GM19023 (cell line): ENCODE data around the gene MCMBP.
"Not testable (repeated sequence)": the region's sequence is repeated elsewhere in the genome, so short reads cannot be mapped to it uniquely, and the experiment has no call there.

Experiments used
- ATAC-seq: cut with Tn5 transposase; IDR thresholded peaks from one replicate; pipeline ENCODE4 v1.9.1; 2021; ENCODE audit warnings: mild to moderate bottlenecking, moderate library complexity; ENCODE audit not compliant: unreplicated experiment

Gene MCMBP

DNA sequence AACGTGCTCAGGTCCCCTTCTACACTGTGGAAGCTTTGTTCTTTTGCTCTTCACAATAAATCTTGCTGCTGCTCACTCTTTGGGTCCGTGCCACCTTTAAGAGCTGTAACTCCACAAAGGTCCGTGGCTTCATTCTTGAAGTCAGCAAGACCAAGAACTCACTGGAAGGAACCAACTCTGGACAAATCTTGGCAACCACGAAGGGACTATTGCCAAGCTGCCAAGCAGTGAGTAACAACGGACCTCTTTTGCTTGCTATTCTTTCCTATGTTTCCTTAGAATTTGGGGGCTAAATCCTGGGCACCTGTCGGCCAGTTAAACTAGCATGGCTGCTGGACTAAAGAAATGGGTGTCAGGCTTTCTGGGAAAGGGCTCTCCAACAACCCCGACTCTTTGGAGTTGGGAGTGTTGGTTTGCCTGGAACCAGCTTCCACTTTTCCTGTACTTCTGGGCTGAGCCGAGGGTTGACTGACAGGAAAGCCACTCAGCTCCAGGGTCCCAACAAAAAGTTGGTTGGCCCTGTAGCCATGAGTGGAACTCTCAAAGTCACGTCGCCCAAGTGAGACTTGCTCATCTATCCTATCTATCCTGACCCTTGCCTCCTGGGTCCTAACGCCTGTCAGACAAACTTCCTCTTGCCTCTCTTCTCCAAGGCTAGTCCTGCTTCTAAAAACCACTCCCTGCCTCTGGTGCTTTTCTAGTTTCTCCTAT is 11.4 kb upstream of the MCMBP start:
- not testable (repeated sequence) for ATAC-seq

DNA sequence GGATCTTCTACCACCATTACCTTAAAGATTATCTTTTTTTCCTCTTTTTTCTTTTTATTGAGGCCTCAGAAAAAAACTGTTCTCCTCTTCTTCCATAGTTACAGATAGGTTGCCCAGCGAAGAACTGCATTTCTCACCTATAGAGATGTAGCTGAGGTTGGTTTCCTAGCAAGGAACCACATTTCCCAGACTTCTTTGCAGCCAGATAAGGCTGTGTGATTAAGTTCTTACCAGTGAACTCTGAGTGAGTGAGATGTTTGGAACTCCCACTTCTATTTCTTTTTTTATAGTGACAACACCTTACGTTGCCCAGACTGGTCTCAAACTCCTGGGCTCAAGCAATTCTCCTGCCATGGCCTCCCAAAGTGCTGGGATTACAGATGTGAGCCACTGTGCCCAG is 5.9 kb upstream of the MCMBP start:
- ATAC-seq: no peak

DNA sequence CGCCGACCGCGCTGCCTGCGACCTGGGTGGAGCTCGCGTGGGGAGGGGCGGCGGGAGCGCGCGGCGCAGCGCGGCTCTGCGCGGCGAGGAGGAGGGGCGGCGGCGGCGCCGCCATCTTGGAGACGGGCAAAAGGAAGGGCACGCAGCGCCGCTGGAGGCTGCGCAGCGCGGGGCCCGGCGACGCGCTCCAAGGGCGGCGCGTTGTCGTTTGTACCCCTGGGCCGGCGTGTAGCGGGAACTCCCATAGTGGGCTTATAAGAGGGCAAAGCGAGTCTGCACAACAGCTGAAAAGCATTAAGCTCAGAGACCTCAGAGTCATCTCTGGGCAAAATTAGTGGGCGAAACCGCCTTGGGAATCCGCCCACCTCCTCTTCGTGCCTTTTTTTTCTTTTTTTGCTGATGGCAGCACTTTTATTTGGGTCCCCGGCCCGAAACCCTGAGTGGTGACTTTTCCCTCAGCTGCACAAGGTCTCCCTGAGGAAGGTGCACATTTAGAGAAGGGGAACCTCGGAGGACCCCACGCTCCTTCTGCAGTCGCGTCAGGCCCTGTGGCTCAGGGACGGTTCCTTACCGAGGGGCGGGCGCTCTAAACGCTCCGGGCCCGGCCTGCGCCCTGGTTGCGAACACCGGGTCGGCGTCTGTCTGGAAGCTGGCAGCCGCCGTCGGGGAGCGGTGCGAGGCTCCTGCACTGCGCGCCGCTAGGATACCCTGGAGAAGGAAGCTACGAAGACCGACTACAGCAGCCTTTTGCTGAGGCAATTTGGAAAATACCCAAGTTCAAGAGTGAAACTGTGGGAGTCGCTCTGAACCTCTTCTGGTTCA is 428 bp upstream of the MCMBP start:
- ATAC-seq: peak; percentile 88

DNA sequence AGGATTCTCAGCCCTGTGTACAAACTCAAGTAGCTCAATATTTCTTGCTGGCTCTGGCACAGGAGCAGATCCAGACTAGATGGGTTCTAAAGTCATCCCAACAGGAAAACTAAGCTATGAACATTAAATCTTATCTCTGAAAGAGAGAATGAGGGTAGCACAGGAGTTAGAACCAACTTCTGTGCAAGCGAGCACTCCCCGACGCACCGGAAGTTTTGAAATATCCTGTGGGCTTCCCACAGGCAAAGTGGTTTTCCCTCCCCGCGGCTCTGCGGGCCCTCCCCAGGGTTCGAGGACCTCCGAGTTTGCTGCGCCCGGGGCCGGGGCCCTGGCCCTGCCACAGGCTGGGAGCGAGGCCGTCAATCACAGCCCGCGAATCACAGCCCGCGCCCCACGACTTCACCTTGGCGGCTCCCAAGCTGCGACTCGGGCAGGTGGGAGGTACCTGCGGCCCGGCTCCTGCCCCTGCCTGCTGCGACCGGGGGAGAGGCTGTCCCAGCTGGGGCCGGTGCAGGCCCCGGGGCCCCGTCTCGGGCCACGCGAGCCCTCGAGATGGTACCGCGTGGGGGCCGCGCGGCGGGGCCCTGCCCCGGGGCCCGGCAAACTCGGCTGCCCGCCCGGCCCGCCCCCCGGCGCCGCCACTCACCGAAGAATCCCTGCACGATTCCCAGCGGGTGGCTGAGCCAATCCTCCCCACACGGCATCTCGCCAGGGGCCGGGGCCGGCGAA is 598 bp downstream of the MCMBP start:
- peak; percentile 28 for ATAC-seq

DNA sequence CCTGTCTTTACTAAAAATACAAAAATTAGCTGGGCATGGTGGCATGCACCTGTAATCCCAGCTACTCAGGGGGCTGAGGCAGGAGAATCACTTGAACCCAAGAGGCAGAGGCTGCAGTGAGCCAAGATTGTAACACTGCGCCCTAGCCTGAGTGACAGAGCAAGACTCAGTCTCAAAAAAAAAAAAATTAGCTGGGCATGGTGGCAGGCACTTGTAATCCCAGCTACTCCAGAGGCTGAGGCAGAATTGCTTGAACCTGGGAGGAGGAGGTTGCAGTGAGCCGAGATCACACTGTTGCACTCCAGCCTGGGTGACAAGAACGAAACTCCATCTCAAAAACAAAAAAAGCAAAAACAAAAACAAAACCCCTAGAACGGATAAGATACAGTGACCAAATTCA is 3.2 kb downstream of the MCMBP start:
- not testable (repeated sequence) for ATAC-seq

DNA sequence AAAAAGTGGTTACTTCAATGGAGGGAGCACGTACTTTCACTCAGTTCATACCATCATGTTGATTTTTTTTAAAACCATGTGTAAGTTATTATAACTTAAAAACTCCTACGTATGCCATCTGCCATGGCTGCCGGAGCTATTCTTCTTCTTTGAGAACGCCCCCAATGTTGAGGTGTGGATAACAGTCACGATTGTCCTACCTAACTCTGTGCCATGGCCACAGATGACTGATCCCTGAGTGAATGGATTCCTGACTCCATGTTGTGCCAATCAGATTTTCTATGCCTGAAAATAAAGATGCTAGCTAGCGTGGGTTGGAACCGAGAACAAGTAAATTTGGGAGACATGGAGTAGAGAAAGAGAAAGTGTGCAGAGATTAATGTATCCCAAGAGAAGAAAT is 5.3 kb downstream of the MCMBP start:
- ATAC-seq: no peak

DNA sequence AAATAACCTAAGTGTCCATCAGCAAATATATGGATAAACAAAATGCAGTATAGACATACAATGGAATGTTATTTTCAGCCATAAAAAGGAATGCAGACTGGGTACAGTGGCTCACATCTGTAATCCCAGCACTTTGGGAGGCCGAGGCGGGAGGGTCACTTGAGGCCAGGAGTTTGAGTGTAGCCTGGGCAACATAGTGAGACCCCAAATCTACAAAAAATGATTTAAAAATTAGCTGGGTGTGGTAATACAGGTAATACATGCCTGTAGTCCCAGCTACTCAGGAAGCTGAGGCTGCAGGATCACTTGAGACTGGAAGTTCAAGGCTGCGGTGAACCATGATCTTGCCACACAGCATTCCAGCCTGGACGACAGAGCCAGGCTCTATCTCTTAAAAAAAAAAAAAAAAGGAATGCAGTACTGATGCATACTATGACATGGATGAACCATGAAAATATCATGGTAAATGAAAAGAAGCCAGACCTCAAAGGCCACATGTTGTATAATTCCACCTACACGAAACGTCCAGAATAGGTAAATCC is 6.9 kb downstream of the MCMBP start:
- ATAC-seq: no peak

DNA sequence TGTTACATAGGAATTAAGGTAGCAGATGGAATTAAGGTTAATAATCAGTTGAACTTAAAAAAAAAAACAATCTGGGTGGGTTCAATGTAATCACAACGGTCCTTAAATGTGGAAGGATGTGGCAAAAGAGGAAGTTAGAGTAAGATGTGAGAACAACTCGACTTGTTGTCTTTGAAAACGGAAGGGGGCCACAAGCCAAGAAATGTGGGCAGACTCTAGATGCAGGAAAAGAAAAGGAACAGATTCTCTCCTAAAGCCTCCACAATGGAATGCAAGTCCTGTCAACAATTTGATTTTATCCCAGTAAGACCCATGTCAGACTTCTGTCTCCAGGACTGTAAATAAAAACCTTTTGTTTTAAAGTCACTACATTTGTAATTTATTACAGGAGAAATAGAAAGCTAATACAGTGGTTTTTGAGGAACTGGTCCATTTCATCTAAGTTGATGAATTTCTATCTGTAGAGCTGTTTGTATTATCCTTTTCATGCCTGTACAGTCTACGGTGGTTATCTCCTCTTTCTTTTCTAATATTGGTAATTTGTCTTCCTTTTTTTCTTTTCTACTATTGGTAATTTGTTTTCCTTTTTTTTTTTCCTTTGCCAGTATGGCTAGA is 8.6 kb downstream of the MCMBP start:
- no peak for ATAC-seq

DNA sequence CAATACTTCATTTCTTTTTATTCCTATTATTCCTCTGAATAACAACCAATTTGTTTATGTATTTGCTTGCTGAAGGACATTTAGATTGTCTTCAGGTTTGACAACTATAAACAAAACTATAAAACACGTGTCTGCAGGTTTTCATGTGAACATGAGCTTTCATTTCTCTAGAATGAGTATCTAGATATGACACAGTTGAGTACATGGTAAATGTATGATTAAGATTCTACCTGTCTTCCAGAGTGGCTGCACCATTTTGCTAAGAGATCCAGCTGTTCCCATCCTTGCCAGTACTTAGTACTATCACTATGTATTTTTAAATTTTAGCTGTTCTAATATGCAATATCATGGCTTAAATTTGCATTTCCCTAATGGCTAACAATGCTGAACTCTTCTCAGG is 10.1 kb downstream of the MCMBP start:
- ATAC-seq: no peak

DNA sequence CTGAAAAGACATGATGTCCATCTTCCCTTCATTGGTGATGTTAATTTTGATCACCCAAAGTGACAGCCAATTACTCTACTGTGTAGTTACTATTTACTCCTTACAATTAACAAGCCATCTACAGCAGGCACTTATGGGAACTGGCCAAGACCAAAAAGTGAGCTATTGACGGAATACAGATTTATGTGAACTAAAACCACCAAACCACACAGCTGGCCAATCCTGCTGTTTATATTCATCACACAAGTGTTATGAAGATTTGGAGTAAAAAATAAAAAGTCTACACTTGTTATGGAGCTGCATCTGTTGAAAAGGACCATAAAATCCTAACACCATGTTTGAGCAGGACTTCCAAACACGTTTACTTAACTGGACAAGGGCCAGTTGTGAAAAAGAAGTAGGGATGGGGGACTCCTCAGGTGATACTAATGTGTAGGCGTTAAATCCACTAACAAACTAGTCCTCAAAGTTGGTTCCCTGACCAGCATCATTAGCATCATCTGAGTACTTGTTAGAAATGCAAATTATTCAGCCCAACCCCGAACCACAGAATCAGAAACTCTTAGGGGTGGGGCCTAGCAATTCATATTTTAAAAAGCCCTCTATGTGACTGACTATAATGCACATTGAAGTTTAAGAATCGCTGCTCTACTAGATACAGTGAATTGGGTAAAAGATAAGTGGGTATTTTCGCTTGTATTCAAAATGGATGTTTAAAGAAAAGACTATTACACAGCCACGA is 11.6 kb downstream of the MCMBP start:
- no peak for ATAC-seq

DNA sequence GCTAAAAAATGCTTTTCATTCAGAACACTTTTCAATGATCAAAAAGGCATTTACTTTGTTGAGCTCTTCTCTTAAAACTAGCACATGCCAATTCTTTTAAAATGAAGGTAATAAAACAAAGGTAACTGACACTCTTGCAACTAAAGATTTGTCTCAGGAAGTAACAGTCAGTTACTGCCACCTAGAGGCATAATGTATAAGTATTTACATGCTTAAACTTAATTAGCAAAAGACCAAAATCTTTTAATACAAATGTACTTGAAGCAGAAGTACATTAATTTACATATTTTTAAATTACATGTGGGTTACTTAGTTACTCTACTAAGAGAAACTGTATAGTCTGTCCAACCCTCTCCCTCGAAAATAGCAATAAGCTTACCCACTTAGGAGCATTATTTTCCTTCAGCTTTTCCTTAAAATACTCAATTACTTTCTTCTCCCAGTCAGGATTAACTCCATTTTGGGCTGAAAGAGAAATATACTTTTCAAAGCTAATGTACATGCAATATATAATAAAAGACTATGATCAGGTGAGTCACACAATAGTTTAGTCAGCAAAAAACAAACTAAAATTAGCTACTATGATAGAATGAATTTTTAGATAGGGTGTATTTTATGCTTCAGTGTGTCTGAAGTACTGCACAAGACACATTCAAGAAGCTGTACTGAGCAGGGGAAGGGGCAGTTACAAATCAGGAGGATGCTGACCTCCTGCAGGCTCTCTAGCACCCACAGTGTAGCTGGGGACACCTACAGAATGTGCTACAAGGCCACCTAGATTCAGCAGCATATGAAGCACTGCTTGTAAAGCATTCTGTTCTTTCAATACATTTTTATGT is 13.0 kb downstream of the MCMBP start:
- ATAC-seq: no peak

DNA sequence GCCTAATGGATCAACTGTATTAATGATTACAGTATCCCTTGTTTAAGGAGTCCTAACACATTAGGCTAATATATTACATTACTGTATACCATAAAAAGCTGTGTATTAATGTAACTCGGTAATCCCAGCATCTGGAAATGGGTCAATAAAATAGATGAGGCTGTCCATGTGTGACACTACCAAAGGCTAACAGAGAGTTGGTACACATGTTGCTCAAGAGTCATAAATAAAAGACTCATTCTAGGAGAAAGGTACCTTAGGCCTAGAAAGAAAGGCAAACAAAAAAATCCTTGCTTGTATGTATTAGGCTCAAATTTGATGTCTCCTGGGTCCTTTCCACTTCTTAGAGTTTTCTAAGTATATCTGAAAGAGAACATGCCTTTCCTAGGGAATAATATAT is 14.6 kb downstream of the MCMBP start:
- no peak for ATAC-seq

DNA sequence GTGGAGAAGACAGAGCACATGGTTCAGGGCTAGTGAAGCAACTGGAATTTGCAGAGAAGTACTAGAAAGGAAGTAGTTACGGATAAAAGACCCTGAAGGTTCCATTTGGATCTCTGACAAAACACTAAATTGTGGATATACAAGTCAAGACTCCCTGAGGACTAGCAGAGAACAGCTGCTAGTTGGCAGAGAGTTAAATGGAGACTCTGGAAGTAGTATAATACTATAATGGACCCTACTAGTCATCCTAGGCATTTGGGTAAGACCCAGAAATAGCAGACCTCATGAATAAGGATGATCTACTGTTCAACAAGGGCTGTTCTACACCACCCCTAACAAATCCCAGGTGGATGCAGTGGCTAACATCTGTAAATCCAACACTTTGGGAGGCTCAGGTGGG is 19.1 kb downstream of the MCMBP start:
- no peak for ATAC-seq

DNA sequence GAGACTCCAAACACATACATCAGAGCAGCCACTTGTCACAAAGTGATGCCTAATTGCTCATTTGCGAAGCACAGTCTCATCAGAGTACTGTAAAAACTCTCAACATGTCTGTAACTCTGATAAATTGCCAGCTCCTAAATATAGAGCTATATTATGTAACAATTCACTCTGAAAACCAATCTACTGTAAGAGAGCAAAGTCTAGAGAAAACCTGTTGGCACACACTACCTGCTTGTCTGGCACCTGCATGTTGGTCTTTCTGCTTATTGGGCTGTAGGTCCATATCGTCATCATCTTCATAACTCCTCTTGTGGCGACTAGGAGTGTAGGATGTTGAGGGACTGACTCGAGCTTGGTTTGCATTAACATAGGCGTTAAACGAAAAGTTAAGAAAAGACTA is 19.8 kb downstream of the MCMBP start:
- ATAC-seq: no peak

DNA sequence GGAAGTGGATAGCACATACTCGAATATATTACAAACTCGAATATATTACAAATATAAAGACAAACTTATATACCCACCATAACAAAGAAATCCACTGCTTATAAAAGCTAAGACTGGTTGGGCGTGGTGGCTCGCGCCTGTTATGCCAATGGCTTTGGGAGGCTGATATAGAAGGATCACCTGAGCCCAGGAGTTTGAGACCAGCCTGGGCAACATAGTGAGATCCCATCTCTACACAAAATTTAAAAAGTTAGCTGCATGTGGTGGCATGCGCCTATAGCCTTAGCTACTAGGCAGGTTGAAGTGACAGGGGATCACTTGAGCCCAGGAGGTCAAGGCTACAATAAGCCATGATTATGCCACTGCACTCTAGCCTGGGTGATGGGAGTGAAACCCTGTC is 20.4 kb downstream of the MCMBP start:
- no peak for ATAC-seq

DNA sequence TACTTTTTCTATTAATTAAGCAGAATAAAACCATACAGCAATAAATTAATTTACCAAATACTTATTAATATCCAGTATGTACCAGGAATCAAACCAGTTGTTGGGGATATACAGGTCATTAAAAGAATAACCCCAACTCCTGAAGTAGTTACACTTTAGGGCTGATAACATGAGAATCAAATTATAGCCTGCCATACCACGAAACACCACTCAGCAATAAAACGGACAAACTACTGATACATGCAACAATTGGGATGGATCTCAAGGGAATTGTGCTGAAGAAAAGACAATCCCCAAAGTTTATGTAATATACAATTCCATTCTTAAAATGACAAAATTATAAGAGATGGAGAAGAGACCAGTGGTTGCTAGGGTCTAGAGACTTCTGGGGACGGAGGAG is 22.7 kb downstream of the MCMBP start:
- no peak for ATAC-seq

DNA sequence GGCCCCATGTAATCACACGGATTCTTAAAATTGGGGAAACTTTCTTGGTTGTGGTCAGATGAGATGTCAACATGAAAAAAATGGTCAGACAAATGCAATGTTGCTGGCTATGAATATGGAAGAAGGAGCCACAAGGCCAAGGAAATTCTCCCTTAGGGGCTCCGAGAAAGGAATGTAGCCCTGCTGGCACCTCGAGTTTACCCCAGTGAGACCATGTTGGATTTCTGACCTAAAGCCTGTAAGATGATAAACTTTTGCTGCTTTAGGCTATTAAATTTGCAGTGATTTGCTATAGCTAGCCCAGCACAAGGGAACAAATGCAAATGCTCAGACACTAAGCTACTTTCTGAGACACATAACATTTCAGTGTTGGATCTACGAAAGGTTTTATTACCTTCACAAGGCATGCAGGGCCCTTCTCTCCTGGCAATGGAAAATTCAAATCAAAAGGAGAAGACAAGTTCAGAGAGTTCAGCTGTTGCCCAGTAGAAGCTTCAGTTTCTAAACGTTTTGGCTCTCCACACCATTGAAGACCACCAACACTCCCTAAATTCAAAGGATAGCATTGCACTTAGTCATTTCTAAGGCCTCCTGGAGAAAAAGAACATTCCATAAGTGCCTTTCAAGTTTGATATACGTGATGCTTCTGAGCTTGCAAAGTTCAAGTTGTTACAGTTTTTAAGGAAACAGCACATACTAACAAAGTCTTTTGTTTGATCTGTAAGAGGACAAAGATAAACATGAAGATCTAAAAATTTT is 23.4 kb downstream of the MCMBP start:
- no peak for ATAC-seq

DNA sequence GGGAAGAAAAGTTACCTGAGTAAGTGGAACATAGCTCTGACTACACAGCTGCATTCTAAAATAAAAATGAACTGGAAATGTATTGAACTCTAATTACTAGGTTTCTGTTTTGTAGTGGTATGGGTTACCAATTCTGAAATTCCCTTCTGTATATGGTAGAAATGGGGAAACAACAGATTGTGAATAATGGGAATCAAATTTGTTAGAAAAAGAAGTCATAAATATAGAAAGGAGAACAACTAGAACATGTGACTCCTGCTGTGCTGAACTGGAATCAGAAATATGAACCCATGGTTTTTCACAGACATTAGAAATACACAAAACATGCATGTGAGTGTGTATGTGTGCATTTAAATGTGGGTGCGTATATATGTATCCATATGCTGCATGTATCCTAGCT is 27.0 kb downstream of the MCMBP start:
- ATAC-seq: no peak

DNA sequence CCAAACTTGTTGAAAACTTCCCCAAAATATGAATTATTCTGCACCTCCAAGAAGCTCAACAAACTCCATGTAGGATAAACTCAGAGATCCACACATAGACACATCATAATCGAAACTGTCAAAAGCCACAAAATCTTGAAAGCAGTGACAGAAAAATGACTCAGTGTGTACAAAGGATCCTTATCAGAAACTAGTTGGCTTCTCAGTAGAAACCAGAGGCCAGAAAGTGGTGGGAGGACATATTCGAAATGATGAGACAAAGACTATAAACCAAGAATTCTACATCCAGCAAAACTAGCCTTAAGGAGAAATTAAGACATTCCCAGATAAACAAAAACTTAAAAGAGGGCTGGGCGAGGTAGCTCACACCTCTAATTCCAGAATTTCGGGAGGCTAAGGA is 38.5 kb downstream of the MCMBP start:
- ATAC-seq: no peak
